DOHH2 (cell line): ENCODE results near the gene KMT2D.

Experiments
- H3F3A ChIP-seq: fragments of 200-600 bp; sonication (generic), shearing (Covaris generic); 2 replicates; pipeline ENCODE4 v1.6.0; 2016; ENCODE audit warnings: antibody characterized with exemption, mild to moderate bottlenecking; ENCODE audit not compliant: control insufficient read depth, insufficient read depth
- H3K27ac ChIP-seq: fragments of 200-600 bp; sonication (generic); 2 replicates; pipeline ENCODE4 v1.5.1; 2014; ENCODE audit warnings: low read depth, mild to moderate bottlenecking, low read length, moderate library complexity
- H3K27me3 ChIP-seq: fragments of 200-600 bp; sonication (generic); 2 replicates; pipeline ENCODE4 v1.6.1; 2014; ENCODE audit warnings: mild to moderate bottlenecking, low read length, mixed read lengths; ENCODE audit not compliant: control insufficient read depth
- H3K36me3 ChIP-seq: fragments of 200-600 bp; sonication (generic); 2 replicates; pipeline ENCODE4 v1.6.1; 2014; ENCODE audit warnings: mild to moderate bottlenecking, low read length, moderate library complexity, mixed read lengths; ENCODE audit not compliant: control insufficient read depth
- H3K4me1 ChIP-seq: fragments of 200-600 bp; sonication (generic); 2 replicates; pipeline ENCODE4 v1.6.1; 2014; ENCODE audit warnings: mild to moderate bottlenecking, low read length, mixed read lengths; ENCODE audit not compliant: control insufficient read depth
- H3K4me2 ChIP-seq: fragments of 200-600 bp; sonication (generic); 2 replicates; pipeline ENCODE4 v1.6.0; 2014; ENCODE audit warnings: mild to moderate bottlenecking, low read length, moderate library complexity
- H3K4me3 ChIP-seq: fragments of 200-600 bp; sonication (generic); 2 replicates; pipeline ENCODE4 v1.5.1; 2014; ENCODE audit warnings: mild to moderate bottlenecking, low read length, mixed read lengths
- H3K79me2 ChIP-seq: fragments of 200-600 bp; sonication (generic); 2 replicates; pipeline ENCODE4 v1.6.1; 2014; ENCODE audit warnings: mild to moderate bottlenecking, low read length, mixed read lengths; ENCODE audit not compliant: control insufficient read depth
- H3K9me2 ChIP-seq: fragments of 200-600 bp; sonication (generic); replicated peaks from 2 replicates; pipeline ENCODE4 v1.6.1; 2014; ENCODE audit warnings: mild to moderate bottlenecking, low read length, mixed read lengths; ENCODE audit not compliant: control insufficient read depth
- H3K9me3 ChIP-seq: fragments of 200-600 bp; sonication (generic); 2 replicates; pipeline ENCODE4 v1.6.1; 2014; ENCODE audit warnings: antibody characterized with exemption, low read length, mixed read lengths; ENCODE audit not compliant: control insufficient read depth, insufficient read depth
- H4K20me1 ChIP-seq: fragments of 200-600 bp; sonication (generic); 2 replicates; pipeline ENCODE4 v1.6.0; 2014; ENCODE audit warnings: low read depth, mild to moderate bottlenecking, antibody characterized with exemption, low read length, moderate library complexity; ENCODE audit not compliant: control insufficient read depth, insufficient read depth
- EZH2phosphoT487 ChIP-seq: fragments of 200-600 bp; sonication (generic); IDR thresholded peaks from 2 replicates; pipeline ENCODE4 v1.6.1; 2017; ENCODE audit warnings: borderline replicate concordance, mild to moderate bottlenecking, antibody characterized with exemption, low read length, moderate library complexity, mixed read lengths
- TF ChIP-seq, protein P1 (sequence below): fragments of 200-600 bp; sonication (generic); IDR thresholded peaks from one replicate; pipeline ENCODE4 v1.5.1; 2014; ENCODE audit warnings: antibody characterized with exemption, mild to moderate bottlenecking, low read depth, low read length; ENCODE audit not compliant: poor library complexity, severe bottlenecking

KMT2D gene

DNA sequence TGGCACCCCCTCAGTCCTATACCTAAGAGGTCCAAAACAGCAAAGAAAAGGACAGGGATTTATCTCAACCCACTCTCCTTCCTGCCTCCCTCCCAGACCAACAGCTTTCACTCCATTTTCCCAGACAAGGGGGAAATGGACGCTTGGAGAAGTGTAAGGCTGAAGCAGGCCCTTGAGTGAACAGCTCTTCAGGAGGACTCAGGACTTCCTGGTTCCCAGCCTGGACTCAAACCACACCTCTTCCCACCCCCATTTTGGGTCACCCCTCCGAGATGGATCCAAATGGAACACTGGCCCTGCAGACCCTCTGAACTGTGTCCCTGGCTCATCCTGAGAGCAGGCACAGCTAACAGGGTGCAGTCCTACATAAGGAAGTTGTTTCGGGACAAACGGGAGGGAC, 2.7 kb downstream of the KMT2D start:
- peak overlapping the region; percentile 92 for H3K4me3 ChIP-seq
- TF ChIP-seq, protein P1, sequence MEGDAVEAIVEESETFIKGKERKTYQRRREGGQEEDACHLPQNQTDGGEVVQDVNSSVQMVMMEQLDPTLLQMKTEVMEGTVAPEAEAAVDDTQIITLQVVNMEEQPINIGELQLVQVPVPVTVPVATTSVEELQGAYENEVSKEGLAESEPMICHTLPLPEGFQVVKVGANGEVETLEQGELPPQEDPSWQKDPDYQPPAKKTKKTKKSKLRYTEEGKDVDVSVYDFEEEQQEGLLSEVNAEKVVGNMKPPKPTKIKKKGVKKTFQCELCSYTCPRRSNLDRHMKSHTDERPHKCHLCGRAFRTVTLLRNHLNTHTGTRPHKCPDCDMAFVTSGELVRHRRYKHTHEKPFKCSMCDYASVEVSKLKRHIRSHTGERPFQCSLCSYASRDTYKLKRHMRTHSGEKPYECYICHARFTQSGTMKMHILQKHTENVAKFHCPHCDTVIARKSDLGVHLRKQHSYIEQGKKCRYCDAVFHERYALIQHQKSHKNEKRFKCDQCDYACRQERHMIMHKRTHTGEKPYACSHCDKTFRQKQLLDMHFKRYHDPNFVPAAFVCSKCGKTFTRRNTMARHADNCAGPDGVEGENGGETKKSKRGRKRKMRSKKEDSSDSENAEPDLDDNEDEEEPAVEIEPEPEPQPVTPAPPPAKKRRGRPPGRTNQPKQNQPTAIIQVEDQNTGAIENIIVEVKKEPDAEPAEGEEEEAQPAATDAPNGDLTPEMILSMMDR, result no peak
- TF ChIP-seq EZH2phosphoT487, result no peak
- H3K9me2 ChIP-seq, result no peaks in the 10 kb centered on the region
- peak overlapping the region; percentile 82 for H3K4me2 ChIP-seq
- peaks cover 90% of the 10 kb centered on the region for H3K79me2 ChIP-seq
- 0 out of 2 replicates have a peak overlapping the region, but pooled peaks have one; percentile 6 for H3K27ac ChIP-seq
- no peaks in the 10 kb centered on the region for H3K9me3 ChIP-seq
- peaks cover 39% of the 10 kb centered on the region for H4K20me1 ChIP-seq
- H3K36me3 ChIP-seq, result peaks cover 53% of the 10 kb centered on the region
- 0 out of 2 replicates have a peak, but pooled peaks cover 1% of the 10 kb centered on the region for H3F3A ChIP-seq
- peaks cover 35% of the 10 kb centered on the region for H3K4me1 ChIP-seq
- no peaks in the 10 kb centered on the region for H3K27me3 ChIP-seq

DNA sequence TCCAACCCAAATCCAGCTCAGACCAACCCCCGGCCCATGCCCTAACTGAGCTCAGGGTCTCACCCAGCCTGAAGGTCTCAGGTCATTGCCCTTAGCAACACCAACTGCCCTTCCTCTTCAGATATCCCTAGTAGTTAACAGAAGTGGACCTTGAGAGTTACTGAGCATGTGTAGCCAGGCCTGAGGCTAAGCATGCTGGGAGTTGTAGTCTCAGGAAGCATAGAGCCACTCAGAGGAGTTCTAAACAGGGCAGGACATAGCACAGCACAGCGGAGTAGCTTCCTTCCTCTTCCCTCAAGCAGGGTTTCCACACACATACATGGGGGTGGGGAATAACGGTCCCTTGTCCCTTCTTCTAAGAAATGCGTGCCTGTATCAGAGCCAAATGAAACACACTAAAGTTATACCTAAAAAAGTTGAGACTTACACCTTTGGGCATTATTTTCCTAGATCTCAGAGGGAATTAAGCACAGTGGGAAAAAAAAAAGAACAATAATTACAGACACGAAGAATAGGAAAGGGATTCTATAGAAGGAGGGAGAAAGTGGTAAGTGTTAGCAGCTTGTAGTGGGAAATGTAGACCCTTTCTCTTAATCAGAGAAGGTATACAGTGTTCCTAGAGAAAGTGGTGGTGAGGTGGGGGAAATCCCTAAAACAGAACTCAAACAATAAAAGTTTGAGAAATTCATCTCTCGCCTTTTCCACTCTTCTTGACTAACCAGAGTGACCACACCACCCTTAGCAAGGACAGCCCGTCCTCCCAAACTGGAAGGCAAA, 4.4 kb downstream of the KMT2D start:
- peaks cover 70% of the 10 kb centered on the region for H3K36me3 ChIP-seq
- peaks cover 39% of the 10 kb centered on the region for H4K20me1 ChIP-seq
- H3K9me3 ChIP-seq, result no peaks in the 10 kb centered on the region
- H3K79me2 ChIP-seq, result peaks cover 92% of the 10 kb centered on the region
- H3K4me3 ChIP-seq, result peak overlapping the region; percentile 92
- H3K4me1 ChIP-seq, result peaks cover 27% of the 10 kb centered on the region
- peak overlapping the region; percentile 60 for H3K27ac ChIP-seq
- TF ChIP-seq EZH2phosphoT487, result no peak
- no peaks in the 10 kb centered on the region for H3K9me2 ChIP-seq
- no peaks in the 10 kb centered on the region for H3K27me3 ChIP-seq
- H3K4me2 ChIP-seq, result peak overlapping the region; percentile 82
- H3F3A ChIP-seq, result no peaks in the 10 kb centered on the region

DNA sequence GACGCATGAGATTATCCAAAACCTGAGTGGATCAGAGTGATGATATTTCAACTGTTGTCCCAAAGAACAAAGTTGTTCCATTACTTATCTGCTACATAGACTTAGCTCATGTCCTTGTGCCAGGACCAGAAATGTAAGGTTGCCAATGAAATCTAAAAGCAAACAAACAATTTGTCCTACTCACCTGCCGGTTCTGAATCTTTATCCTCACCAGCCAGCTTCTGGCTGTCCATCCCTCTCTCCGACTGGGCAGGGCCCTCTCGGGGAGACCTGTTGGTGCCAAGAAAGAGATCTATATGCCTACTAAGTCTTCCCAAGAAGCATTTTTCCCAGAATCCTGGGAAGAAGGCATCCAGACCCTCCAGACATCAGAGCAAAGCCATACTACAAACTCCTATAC, 5.5 kb downstream of the KMT2D start:
- peaks cover 85% of the 10 kb centered on the region for H3K79me2 ChIP-seq
- H3K27me3 ChIP-seq, result no peaks in the 10 kb centered on the region
- no peaks in the 10 kb centered on the region for H3F3A ChIP-seq
- H3K27ac ChIP-seq, result no peak overlapping the region
- H3K4me2 ChIP-seq, result peak overlapping the region; percentile 82; the same call in 1 of the 2 replicates
- peaks cover 39% of the 10 kb centered on the region for H4K20me1 ChIP-seq
- TF ChIP-seq EZH2phosphoT487, result no peak
- TF ChIP-seq, protein P1, result no peak
- no peaks in the 10 kb centered on the region for H3K9me2 ChIP-seq
- H3K4me1 ChIP-seq, result peaks cover 27% of the 10 kb centered on the region
- peaks cover 81% of the 10 kb centered on the region for H3K36me3 ChIP-seq
- no peak overlapping the region for H3K4me3 ChIP-seq
- no peaks in the 10 kb centered on the region for H3K9me3 ChIP-seq

DNA sequence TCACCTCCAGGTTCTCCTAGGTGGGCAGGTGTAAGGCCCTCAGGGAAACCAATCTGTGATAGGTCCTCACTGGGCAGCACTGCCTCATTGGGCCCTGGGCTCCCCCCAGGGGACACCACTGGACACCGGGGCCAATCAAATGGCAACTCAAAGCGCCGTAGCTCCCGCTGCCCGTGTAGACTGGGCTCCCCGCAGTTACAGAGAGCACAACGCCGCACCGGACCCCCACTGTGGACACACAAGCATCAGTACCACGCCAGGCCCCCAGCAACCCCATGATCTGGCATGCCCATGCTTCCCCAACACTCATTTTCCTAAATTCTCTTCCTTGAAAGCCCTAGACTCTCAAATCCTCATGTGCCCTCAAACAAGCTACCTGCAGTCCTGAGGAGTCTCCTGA, 6.1 kb downstream of the KMT2D start:
- Histone ChIP-seq H3K4me3 (no peak overlapping the region), H3K79me2 (peaks cover 80% of the 10 kb centered on the region), H3K27me3 (no peaks in the 10 kb centered on the region), H3K9me2 (no peaks in the 10 kb centered on the region), H3K9me3 (no peaks in the 10 kb centered on the region), H3K27ac (no peak overlapping the region), H3K36me3 (peaks cover 84% of the 10 kb centered on the region), H3F3A (no peaks in the 10 kb centered on the region), H3K4me2 (no peak overlapping the region), H4K20me1 (peaks cover 39% of the 10 kb centered on the region), H3K4me1 (peaks cover 27% of the 10 kb centered on the region)
- no peak for TF ChIP-seq EZH2phosphoT487
- TF ChIP-seq, protein P1, result no peak
